ENCODE measurements around the gene METTL22. TPM values are rescaled to one million over a fixed set of nuclear protein-coding genes. Genes with fewer than 3 reads are reported as not detected.

Gene METTL22
- total and polyA plus RNA-seq, 10 of the 15 experiments (the other 5 are each of a cell fraction or from before 2014, with no cell fraction given), result 6.4 to 34.7 (median 18.8) TPM

GRCh38 chr16:8621572-8622314, at the start of gene METTL22 (continued):
- TF ChIP-seq KAT2A (conservative IDR thresholded peaks at IDR 0.05; ENCODE audit: control insufficient read depth, low read depth, low read length) (no peak), SUPT20H (IDR thresholded peaks at IDR 0.05; ENCODE audit: borderline replicate concordance, control insufficient read depth, low read depth, low read length) (no peak), ZNF217 (IDR thresholded peaks at IDR 0.05) (no peak), BACH1 (IDR thresholded peaks at IDR 0.05; ENCODE audit: borderline replicate concordance) (0 out of 2 replicates have a peak, but pooled peaks have one; percentile 50), HDGF (IDR thresholded peaks at IDR 0.05) (peak; percentile 50; the same call in 1 of the 2 replicates), ASH2L (IDR thresholded peaks at IDR 0.05; ENCODE audit: borderline replicate concordance, low read depth) (no peak), CBFB (IDR thresholded peaks at IDR 0.05; ENCODE audit: low read depth) (no peak; the same call in 1 of the 2 replicates), NR2F1 (conservative IDR thresholded peaks at IDR 0.05) (no peak), ZNF687 (IDR thresholded peaks at IDR 0.05) (0 out of 2 replicates have a peak, but pooled peaks have one; percentile 11), FOS (IDR thresholded peaks at IDR 0.05; ENCODE audit: borderline replicate concordance, extremely low read depth, insufficient read length) (no peak), ATF2 (IDR thresholded peaks at IDR 0.05; ENCODE audit: low read length) (no peak), PKNOX1 (IDR thresholded peaks at IDR 0.05) (no peak), ZNF274 (IDR thresholded peaks at IDR 0.05; ENCODE audit: insufficient read depth, insufficient read length) (no peak), CREB1 (IDR thresholded peaks at IDR 0.05; ENCODE audit: low read depth) (no peak), MAX (IDR thresholded peaks at IDR 0.05; ENCODE audit: low read depth, low read length) (no peak), EP300 (IDR thresholded peaks at IDR 0.05; ENCODE audit: borderline replicate concordance in 1 of 2, control insufficient read depth in 1 of 2, low read depth in 2 of 2, low read length in 2 of 2) (no peak), ZNF622 (IDR thresholded peaks at IDR 0.05) (no peak), TCF3 (IDR thresholded peaks at IDR 0.05; ENCODE audit: borderline replicate concordance, insufficient read depth, low read depth, low read length) (no peak)

Data from GM12878 (cell line).